Esophagus squamous epithelium (tissue), 4 donors: ENCODE results near the gene TSKU.

Source experiments
- POLR2A ChIP-seq, 4 donors: fragments of 450-650 bp; IDR thresholded peaks; one replicate each; pipeline ENCODE4 v1.6.1; 2017; ENCODE audit warnings: antibody characterized with exemption in 4 of 4, mild to moderate bottlenecking in 4 of 4, moderate library complexity in 3 of 4
- TF ChIP-seq, protein P1 (sequence below), 6 experiments: fragments of 450-650 bp in 4 of 6; fragments of 200-600 bp in 2 of 6; sonication (generic) in 2 of 6; IDR thresholded peaks; one replicate each; pipeline ENCODE4 v1.5.1; 2016 to 2019; ENCODE audit warnings: antibody characterized with exemption in 6 of 6, mild to moderate bottlenecking in 4 of 6, moderate library complexity in 4 of 6

DNA sequence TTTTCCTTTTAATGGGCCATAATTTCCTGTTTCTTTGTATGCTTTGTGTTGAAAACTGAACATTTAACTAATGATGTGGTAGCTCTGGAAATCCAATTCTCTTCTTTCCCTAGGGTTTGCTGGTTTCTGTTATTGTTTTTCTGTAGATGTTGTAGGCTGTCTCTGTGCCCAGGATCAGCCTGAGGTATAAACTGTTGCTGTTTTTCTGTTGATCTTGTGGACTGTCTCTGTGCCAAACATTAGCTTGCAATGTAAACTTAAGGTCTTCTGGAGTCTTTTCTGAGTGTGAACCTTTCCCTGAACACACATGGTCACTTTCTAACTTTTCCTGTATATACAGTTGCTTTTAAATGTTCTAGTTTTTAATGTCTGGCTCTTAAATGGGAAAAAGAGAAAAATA lies 5.9 kb upstream of the TSKU start:
- TF ChIP-seq, protein P1, sequence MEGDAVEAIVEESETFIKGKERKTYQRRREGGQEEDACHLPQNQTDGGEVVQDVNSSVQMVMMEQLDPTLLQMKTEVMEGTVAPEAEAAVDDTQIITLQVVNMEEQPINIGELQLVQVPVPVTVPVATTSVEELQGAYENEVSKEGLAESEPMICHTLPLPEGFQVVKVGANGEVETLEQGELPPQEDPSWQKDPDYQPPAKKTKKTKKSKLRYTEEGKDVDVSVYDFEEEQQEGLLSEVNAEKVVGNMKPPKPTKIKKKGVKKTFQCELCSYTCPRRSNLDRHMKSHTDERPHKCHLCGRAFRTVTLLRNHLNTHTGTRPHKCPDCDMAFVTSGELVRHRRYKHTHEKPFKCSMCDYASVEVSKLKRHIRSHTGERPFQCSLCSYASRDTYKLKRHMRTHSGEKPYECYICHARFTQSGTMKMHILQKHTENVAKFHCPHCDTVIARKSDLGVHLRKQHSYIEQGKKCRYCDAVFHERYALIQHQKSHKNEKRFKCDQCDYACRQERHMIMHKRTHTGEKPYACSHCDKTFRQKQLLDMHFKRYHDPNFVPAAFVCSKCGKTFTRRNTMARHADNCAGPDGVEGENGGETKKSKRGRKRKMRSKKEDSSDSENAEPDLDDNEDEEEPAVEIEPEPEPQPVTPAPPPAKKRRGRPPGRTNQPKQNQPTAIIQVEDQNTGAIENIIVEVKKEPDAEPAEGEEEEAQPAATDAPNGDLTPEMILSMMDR (IDR thresholded peaks at IDR 0.05): no peak
- no peak for TF ChIP-seq POLR2A (IDR thresholded peaks at IDR 0.05)
